Limb (tissue), 2 donors: Measurements from ENCODE around the gene CDKAL1.

Experiments
- DNase-seq, 2 donors: peaks; one replicate each; pipeline ENCODE4 v3.0.0-alpha.2; 2016; ENCODE audit errors: extremely low spot score in 2 of 2

Gene CDKAL1

DNA sequence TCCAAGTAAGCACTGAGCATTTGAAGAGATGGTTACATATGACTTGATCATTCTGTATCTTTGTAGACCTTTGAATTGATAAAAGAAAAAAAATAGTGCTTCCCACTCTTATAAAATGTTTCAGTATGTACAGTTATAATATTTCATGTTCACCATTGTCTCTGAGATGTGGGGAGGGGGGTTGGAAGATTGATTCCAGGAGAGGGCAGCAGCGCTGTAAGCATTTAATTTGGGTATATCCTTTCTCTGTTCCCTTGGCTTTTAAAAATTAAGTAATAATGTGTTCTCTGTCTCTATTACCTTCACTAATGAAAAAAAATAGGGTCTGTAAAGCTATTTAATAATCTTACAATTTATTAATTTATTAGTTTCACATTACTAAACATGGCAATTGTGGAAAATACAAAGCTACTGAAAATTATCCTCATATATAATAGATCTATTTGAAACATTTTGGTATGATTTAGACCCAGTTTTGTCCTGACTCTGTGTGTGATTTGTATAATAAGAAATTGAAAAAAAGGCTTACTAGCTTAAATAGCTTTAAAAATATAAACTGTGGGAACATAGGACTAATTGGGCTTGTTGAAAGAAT lies 341.2 kb downstream of the CDKAL1 start:
- DNase-seq: peak; percentile 27 to 53

DNA sequence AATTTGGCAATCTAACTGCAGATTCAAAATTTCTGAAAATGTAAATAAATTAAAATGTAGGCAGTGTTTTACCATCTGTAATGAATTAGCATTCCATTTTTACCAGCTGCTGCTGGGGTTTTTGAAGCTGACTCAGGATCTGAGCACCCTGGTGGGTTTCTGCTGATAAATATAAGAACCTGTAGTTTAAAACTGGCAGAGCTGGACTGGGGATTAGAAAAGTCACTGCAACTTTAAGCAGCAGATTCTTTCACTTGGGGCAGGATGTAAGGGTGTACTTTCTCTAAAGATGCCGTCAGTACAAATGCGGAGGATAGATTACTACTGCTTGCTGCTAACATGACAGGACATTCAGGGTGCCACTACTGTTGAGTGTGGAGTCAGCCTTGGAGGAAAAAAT lies 341.8 kb downstream of the CDKAL1 start:
- no peak for DNase-seq

DNA sequence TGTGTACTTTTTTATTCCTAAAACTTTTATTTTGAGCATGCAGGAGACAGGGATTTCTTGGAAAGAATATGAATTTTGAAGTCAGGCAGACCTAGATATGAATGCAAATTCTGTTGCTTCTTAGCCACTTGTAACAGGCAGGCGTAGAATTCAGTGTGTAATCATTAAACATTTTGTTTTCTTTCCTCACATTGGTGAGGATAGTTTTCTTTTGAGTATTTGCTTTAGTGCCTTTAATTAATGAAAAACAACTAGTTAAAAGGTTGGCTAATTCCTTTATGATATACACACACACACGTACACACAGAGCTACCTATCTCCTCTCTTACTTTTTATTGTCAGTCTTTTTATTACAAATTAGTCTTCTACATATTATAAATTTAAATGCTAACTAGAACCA lies 342.3 kb downstream of the CDKAL1 start:
- DNase-seq: no peak

DNA sequence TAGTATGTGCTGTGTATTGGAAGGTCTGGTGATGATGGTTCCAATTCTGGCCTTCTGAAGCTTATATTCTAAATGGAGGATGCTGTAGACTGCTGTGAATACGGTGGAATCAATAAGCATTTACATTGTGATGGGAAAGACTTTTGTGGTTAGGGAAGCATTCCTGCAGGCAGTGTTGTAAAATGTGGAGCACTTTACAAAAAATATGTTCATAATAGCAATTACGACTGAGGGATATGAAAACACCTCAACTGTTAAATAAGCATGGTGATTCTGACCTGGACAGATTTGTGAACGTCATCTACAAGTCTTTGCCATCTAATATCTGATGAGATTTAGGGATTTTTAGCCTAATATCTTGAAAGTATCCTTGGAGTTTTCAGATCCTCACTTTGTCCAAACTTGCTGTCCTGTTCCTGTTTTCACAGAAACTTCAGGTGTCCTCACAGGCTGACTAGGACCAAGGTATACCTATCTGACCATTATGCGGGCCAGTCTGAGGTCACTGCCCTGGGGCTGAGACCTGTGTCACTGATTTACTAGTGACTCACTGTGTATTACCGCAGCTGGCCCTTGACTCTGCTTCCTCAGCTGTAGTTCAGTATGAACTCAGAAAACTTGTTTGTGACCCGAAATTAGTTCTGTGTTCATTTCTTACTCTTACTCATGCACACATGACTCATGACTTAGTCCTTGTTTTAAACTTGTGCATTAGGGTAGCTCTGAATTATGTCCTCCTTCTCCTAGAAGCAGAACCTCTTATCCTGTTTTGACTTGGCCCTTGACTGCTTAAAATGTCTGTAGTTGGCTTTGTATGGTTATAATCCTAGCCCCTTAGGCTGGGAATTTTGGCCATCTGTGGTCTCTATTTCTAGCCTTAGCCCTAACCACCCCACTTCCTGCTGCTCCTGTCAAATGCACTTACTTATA lies 343.0 kb downstream of the CDKAL1 start:
- no peak for DNase-seq

DNA sequence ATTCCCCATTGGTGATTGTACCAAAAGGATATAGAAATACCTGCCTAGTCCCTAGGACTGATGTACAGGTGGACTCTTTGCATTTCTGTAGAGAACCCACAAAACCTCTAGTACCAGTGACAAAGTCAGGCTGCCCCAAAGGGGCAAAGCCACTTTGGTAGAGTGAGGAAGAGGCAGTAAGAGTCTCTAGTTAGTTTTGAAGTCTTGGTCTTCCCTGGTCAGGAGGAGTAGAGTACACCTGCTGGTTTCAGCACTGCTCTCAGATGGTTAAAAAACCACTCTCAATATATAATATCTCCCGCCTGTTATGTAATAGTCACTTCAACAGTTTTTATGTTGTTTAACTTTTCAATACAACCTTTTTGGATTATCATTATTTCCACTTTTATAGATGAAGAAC lies 344.9 kb downstream of the CDKAL1 start:
- DNase-seq: no peak

DNA sequence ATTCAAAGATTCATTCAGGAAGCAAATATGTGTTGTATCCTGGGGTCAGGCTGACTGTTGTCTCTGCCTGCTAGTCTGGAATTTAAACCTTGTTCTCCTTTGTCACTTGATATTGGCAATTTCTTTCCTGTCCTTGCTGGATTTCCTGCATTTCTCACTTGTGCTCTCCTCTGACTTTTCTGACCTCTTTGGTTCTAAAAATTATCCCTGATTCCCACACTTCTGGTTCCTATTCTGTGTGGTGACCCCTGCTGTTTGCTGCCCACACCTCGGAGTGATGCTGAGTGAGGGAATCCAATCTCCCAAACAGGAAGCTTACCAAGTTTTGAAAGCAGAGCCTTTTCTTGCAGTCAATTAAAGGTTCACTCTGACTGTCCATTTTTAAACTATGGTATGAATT lies 345.3 kb downstream of the CDKAL1 start:
- no peak for DNase-seq

DNA sequence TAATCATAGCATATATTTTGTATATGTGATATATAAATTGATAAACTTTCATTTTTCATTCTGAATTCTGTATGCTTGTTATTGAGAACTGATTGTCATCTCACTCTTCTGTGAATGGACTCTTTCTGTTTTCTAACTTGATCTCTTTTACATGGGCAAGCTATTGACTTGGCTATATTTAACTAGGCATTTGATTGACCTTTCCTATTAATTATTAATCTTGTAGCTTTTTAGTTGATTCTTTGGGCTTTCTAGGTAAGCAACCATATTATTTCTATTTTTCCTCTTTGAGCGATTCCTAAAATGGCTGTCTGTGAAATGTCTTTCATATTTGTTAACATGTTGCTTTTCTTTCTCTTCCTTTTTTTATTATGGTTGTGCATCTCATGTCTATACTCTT lies 347.1 kb downstream of the CDKAL1 start:
- DNase-seq: no peak

DNA sequence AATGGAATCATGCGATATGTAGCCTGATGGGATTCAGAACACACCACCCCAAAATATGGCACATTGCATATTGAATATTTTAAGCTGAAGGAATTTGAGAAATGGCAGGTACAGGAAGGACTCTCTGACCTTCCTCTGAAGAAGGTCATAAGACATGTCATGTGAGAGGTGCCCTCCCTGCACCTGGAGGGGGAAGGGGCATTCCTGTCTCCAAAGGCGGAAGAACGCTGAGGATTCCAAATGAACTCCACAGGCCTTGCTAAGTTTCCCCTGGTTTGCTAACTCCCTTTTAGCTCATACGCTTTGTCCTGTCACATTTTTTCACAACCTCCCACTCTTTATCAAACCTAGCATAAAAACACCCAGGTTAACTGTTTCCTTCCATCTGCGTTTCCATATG lies 347.8 kb downstream of the CDKAL1 start:
- no peak for DNase-seq

DNA sequence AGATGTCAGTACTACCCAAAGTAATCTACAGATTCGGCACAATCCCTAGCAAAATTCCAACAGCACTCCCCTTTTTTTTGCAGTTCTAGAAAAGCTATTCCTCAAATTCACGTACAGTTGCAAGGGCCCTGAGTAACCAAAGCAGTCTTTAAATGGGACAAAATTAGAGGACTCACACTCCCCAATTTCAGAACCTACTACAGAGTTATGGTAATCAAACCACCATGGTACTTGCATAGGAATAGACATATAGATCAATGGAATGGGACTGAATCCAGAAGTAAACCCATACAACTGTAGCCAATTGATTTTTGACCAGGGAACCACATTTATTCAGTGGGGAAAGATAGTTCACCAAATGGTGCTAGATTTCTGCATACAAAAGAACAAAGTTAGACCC lies 350.8 kb downstream of the CDKAL1 start:
- no peak for DNase-seq

DNA sequence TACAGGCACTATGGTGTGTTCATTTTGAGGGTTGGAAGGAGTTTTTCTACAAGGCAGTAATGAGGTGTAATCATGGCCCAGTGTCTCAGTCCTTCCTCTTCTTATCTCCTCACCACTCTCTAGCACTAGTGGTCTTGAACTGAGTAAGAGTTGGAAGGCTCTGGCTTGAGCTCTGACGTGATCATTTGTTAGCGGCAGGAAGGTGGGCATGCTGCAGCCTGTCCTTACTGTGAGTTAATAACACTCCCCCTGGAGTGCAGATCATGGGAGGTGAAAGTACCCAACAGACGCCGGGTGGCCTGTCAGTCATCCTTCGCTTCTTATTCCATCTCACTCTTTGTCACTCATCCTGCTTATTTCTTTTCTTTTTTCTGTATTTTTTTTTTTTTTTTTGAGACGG lies 356.9 kb downstream of the CDKAL1 start:
- no peak for DNase-seq

DNA sequence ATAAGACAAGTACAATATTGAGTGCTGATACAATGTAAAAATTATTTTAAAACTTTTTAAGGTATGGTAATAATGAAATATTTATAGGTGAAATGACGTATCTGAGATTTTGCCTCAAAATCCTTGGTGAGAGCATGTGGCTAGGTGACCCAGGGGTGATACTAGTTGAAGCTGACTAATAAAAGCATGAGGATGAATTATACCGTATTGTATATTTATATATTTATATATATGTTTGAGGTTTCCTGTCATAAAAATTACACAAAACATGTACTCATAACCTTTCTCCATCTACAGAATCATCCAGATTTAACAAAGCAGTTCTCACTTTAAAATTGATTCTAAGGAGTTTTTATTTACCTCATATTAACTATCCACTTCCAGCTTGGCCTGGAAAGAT lies 358.1 kb downstream of the CDKAL1 start:
- DNase-seq: no peak

DNA sequence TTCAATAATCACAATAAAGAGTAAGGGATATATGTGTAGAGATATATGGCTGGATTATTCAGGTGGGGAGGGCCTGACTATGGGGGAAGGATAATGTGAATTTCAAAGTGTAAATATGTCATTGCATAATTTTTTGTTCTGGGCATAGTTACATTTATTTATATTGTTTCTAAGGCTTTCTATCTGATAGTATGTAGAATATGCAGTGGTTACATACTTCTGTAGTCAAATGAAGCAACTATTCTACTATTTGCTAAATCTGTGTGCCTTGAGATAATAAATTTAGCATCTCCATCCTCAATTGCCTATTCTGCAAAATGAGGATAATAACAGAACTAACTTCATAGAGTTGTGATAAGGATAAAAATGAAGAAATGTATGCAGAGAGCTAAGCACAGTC lies 359.2 kb downstream of the CDKAL1 start:
- no peak for DNase-seq

DNA sequence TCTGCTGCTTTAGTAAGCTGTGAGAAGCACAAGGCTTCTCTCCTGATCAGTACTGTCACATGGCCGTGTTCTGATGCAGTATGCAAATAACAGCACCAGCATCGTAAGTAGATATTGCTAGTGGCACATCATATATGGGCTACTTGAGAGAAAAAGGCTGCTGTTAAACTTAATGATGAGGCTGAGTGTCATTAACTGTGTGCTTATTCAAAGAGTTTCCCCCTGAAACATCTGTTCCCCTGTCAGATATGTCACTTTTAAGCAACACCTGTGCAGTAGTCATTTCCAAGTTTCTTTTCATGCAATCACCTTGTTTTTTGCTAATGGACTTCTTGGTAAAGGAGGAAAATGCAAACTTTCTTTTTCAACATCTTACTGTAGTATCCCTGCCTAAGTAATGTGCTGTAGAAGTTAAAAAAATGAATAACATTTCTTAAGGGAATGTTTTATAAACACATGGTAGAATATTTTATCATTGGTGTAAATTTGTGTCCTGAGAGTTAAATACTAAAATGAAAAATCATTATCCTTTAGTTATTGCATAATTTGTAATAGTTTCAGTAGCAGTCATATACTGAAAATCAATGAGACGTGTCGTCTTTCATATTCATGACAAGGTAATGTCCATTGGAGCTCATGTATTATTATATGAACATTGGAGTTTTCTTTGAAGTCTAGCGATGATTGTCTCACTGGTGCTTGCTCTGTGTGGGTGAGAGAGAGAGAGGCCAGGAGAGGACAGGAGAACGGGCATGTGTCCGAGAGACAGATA lies 366.3 kb downstream of the CDKAL1 start:
- DNase-seq: no peak

DNA sequence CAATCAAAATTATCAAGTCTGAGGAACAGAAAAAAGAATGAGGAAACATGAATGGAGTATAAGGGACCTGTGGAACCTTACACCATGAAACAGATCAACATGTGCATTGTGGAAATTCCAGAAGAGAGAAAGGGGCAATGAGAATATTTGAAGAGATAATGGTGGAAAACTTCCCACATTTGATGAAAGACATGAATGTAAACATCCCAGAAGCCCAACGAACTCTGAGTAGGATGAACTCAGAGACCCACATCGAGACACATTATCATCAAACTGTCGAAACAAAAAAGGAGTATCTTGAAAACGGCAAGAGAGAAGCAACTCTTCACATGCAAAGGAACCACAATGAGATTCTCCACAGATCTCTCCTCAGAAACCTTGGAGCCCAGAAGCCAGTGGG lies 371.1 kb downstream of the CDKAL1 start:
- DNase-seq: no peak

DNA sequence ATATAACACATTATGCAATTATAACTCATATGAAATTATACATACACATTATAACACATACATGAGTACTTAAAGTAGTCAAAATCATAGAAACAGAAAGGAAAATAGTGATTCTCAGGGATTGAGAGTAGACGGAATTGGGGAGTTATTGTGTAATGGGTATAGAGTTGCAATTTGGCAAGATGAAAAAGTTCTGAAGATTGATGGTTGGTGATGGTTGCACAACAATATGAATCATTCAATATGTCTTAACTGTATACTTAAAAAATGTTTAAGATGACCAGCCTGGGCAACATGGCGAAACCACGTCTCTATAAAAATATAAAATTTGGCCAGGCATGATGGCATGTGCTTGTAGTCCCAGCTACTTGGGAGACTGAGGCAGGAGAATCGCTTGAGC lies 372.7 kb downstream of the CDKAL1 start:
- no peak for DNase-seq

DNA sequence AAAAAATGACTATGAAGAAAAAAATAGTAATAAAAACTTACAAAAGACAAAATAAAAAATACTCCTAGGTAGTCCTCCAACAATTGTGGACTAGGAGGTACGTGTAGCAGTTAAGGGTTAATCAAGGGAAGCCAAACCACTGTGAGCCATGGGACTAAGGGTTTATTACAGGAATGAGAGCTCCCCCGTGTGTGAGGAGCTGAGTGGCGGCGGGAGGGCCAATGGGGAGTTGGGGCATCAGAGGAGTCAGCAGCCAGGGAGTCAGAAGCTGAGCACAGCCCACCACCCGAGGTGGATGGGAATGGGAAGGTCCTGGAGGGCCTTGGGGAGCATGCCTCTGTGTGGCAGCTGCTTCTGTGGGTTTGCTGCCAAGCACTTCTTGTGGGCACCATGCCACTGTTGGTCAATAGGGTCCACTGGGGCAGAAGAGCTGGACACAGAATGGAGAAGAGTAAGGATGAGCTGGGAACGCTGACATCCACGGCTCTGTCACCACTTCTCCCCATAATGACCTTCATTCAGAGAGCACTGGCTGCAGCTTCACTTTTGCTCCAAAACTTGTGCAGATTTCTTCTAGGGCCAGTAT lies 373.3 kb downstream of the CDKAL1 start:
- no peak for DNase-seq

DNA sequence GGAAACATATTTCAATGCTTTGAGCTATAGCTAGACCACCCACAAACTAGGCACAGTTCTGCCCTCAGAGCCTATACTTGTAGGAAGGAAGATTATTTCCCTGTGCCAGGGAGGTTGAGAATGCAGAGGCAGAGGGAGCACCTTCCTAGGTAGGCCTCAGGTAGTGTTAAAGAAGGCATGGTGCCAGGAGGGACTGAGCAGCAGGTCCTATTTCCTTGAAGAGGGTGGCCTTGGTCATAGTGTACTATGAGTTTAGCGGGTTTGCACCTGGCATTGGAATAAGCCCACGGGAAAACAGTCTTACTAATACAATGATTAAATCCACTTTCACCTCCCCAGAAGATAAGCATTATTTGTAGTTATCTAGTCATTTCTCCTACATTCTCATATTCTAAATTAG lies 375.4 kb downstream of the CDKAL1 start:
- DNase-seq: no peak

DNA sequence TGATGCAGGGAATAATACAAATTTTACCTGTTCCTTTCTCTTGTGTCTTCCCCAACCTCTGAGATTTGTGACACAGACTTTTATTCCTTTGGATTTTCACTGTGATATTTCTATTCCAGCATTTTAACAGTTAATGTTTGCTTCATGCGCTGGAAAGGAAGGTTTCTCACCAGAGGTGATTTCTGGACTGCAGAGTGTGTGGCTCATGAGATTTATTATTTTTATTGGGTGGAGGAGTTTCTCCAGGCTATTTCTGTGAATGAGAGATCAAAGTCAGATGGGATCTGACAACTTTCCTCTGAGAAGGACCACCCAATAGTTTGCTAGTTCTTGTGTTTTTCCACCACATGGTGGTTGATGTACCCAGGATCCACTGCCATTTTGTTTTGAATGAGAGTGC lies 377.5 kb downstream of the CDKAL1 start:
- DNase-seq: no peak

DNA sequence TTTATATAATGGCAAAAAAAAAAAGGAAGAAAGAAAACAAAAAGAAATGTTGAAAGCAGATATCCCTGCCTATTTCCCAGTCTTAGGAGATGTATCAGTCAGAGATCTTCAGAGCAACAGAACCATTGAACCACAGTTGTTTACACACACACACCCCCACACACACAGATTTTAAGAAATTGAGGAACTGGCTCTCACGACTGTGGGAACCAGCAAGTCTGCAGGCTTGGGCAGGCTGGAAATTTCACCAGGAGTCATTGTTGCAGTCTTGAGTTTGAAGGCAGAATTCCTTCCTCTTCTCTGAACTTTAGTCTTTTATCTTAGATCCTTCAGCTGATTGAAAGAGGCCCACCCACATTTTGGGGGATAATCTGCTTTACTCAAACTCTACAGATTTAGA lies 380.9 kb downstream of the CDKAL1 start:
- no peak for DNase-seq

DNA sequence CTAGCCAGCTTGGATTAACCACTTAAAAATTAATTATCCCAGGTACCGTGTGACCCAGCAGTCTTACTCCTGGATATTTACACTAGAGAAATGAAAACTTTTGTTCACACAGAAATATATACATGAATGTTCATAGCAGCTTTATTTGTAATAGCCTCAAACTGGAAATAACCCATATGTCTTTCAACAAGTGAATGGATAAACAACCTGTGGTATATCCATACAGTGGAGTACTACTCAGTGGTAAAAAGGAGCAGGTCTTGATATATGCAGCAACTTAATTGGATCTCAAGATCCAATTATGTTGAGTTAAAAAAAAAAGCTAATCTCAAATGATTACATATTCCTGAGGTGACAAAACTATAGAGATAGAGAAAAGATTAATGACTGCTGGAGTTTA lies 381.4 kb downstream of the CDKAL1 start:
- no peak for DNase-seq

DNA sequence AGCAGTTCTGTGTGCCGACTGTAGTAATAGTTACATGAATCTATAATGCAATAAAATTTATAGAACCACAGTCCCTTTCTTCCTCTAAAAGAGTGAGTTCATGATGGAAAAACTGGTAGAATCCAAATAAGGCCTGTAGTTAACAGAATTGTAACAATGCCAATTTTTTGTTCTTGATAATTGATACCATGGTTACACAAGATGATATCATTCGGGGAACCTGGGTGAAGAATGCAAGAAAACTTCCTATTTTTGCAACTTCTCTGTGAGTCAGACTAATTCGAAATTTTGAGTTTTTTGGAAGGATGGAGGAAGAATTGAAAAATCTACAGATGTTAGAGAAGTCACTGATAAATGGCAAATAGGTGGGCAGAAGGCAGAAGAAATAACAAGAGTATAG lies 381.8 kb downstream of the CDKAL1 start:
- DNase-seq: no peak

DNA sequence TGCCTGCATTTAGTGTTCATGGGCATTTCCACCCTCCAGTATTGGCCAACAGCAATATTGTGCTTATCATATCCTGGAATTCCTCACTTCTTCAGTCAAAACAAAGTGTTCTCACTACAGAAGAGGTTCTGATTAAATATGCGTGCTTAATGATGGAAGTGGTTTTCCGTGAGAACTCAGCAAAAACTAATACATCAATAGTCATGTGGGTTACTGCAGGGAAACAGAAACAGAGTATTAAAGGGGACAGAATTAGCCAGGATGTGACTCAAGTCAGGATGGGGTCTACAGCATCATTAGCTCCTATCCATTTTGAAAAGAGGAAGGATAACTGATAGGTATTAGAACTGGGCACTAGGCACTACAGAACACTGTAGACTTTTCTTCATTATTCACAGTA lies 384.6 kb downstream of the CDKAL1 start:
- no peak for DNase-seq
